GM19455 (cell line): ENCODE data around the gene CLIC5.

Experiments
- ATAC-seq: cut with Tn5 transposase; IDR thresholded peaks from one replicate; pipeline ENCODE4 v1.9.1; 2021; ENCODE audit not compliant: unreplicated experiment

The CLIC5 gene

GRCh38 chr6:46036911-46037310 is 21.3 kb upstream of the CLIC5 start:
- no peak for ATAC-seq

DNA sequence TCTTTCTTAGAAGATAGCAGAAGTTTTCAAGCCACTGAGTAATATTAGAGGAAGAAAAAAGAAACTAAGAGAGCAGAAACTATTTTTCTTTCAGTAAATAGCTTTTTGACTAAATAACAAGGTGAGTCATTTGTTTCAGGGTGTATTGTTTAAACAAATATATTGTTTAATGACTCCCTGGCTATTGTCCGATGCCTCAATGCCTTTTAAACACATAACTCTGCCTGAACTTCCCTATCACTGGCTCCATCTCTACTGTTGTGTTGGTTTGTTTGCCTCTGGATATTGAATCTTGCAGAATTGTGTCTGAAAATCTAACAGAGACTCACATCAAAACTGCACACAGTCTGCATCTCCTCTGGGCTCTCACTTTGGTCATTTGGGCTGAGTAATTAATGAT is 19.6 kb upstream of the CLIC5 start:
- no peak for ATAC-seq

DNA sequence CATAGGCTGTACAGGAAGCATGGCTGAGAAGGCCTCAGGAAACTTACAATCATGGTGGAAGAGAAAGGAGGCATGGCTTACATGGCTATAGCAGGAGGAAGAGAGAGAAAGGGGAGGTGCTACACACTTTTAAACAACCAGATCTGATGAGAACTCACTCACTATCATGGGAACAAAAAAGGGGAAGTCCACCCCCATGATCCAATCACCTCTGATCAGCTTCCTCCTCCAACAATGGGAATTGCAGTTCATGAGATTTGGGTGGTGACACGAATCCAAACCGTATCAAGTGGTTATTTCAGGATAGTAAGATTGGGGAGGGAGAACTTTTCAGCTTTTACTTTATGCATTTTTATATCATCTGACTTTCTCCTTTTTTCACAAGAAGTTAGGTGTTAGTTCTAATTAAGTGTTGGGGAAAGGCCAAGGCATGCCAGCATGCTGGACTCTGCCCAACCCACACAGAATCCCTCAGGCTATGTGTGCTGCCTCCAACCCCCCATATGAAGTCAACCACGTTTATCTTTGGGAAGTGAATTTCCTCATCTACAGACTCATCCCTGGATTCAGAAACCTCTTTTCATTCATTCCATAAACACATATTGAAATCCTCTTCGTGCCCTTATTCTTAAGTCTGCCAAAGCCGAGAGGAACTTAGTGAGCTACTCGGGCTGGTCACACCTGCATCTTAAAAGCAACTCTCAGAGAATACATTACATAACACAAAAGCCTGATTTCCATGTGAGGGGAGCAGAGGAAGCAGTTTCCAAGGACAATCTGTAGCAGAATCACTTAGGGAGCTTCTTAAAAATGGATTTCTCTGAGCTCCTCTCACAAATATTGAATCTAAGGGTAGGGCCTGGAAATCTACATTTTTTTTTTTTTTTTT is 16.7 kb upstream of the CLIC5 start:
- no peak for ATAC-seq

DNA sequence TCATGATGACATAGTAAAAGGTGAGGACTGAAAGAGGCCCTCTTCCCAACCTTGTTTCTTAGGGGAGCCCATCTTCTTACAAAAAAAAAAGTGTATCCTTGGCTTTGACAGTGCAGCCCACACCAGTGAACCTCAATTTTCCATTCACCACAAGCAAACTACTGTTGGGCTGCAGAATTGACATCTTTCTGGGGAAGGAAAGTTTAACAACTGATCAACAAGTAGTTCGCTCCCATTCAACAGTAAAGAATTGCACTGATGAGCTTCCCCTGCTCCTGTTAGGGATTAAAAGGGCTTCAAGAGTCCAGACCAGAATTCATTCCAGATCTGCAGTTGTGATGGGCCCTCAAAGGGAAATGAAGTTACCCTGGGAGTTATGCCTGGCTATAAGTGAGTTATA is 13.9 kb upstream of the CLIC5 start:
- no peak for ATAC-seq

DNA sequence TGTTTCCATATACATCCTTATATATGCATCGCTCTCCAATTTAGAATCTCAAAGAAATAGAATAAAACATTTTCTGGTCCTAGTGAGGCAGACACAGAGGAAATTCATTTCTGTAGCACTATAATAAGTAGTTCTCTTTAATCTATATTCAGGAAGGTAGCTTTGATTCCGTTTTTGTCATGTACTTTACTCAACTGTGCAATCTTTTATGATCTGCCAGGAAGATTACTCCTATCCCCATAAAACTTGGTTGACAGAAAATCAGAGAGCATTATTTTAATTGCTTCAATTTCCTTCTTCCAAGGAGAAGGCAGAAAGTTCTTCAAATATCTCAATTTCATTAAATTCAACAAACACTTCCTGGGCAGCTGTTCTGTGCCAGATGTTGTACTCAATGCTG is 10.6 kb upstream of the CLIC5 start:
- ATAC-seq, result no peak

DNA sequence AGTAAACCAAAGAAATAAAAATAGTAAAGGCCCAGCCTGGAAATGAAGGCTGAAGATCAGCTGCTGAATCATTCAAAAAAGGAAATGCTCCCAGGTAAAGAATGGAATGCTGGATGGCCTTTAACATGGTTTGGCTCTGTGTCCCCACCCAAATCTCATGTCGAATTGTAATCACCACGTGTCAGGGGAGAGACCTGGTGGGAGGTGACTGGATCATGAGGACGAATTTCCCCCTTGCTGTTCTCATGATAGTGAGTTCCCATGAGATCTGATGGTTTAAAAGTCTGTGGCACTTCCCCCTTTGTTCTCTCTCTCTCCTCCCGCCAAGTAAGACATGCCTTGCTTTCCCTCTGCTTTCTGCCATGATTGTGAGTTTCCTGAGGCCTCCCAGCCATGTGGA is 9.9 kb upstream of the CLIC5 start:
- ATAC-seq, result no peak

- ATAC-seq, result no peak
Observed at GRCh38 chr6:46024124-46024769, 8.6 kb upstream of the CLIC5 start.

DNA sequence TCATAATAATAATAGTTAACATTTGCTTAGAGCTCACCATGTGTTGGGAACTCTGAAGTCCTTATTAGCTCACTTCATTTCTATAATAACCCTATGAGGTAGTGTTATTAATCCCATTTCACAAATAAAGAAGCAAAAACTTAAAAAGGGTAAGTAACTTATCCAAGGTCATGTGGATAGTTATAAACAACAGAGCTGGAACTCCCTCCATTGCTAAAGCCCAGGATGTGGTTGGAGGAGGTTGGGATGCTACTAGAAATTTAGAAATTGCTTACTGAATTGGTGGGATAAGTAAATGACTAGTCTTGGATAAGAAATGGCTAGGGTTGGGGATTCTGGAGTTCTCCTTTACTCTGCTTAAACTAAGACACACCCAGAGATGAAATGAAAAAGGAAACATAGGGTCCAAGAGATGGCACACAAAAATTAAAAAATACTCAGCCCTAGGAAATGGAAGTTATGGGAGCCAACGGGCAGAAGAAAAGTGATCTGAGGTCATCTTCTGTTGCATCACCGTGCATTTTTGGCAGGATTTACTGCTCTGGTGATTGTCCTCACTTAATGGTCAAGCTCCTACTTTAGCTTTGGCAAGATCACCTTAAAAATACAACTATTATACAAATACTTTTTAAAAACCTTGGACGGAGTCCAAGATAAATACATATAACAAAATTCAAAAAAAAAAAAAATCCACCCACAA is 7.7 kb upstream of the CLIC5 start:
- no peak for ATAC-seq

DNA sequence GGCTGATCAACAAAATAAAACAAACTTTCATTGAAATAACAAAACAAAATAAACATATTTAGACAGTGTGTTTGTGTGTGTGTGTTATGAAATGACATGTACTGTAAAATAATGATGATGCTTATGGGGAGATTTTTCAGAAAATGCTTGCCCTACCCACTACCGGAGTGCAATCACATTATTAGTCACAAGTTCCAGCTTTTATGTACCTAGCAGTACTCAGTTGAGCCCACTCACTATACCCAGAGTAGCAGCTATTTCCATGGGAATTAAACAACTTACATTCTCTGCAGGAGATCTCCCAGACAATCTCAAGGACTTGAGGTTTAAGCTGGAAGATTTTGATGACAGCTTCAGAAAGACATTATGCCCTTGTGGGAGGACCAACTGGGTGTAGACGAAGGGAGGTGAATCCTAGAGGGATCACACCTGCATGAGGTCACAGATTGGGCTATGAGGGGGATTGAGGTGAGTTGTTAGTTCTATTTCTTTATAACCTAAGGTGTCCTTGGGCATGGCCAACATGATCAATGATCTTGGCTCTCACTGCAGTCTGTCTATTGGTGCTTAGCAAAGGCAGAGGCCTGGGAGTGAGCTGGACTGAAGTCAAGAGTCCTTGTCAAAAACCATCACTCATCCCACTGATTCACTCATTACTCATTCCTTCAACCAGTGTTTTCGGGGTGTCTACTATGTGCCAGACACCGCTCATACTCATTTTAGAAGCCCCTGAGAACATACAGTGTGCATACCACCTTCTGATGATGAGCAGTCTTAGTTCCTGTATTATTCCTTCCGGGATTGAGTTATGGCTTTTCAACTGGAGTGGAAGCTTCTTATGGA is 6.7 kb upstream of the CLIC5 start:
- no peak for ATAC-seq

- ATAC-seq, result no peak
Observed at GRCh38 chr6:46017726-46018125, 2.1 kb upstream of the CLIC5 start.

DNA sequence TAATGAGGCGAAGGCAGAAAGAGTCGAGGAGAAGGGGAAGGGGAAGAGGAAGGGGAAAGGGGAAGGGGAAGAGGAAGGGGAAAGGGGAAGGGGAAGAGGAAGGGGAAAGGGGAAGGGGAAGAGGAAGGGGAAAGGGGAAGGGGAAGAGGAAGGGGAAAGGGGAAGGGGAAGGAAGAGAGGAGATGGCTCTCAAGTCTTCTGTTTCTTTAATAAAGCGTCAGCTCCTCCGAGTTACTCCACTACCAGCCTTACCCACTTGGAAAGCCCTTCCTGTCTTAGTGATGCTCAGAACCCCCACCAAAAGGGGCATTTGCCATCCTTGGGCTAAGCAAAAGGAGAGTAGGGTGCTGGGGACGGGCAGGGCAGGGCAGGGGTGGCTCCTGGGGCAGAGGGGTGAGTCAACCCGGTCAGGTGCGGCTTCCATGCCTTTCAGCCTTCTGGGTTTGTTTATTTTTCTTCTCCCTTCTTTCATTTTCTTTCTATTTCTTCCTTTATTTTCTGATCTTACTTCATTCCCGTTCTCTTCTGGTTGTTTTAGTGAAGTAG is 476 bp upstream of the CLIC5 start:
- ATAC-seq, result no peak

GRCh38 chr6:46014511-46015118 is 1.0 kb downstream of the CLIC5 start:
- ATAC-seq, result no peak

- ATAC-seq, result no peak
Observed at GRCh38 chr6:46014046-46014445, 1.6 kb downstream of the CLIC5 start.

- no peak for ATAC-seq
Observed at GRCh38 chr6:46013639-46014038, 2.0 kb downstream of the CLIC5 start.

GRCh38 chr6:46012834-46013233 is 2.8 kb downstream of the CLIC5 start:
- ATAC-seq, result no peak

DNA sequence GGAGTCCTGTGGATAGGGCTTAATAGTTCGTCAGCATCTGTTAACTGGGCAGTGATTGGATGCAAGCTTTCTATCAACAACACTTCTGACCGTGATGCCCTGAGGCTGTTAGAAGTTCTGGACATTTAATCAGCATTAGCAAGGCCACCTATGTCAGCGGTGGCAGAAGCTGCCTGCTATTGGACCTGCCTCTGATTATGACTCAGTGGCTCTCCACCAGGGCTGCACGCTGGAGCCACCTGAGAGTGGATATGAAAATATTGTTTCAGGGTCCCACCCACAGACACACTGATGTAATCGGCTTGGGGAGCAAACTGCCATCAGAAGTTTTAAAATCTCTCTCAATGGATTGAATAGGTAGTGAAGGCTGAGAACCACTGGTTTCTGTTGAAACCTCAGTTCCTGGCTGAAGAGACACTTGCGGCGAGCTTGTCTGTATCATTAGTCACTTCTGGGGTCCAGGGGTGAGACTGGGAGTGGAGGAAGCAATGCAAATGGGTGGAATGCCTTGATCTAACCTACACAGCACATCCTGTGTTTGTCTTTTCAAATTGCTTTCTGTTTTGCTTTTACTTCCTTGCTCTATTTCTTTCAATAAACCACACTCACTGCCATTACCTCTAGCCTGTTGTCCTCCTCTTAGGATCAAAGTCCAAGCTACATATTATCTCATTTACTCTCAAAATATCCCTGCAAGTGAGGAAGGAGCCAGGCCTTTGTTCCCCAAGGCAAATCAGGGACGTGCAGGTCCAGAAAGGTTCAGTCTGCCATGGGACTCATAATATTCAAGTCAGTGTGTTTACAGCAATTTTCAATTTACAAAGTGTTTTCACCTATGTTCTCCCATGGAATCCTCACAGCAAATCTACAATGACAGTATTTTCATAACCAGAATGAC is 4.2 kb downstream of the CLIC5 start:
- ATAC-seq, result peak; percentile 95

- no peak for ATAC-seq
Observed at GRCh38 chr6:46010771-46011170, 4.9 kb downstream of the CLIC5 start.

DNA sequence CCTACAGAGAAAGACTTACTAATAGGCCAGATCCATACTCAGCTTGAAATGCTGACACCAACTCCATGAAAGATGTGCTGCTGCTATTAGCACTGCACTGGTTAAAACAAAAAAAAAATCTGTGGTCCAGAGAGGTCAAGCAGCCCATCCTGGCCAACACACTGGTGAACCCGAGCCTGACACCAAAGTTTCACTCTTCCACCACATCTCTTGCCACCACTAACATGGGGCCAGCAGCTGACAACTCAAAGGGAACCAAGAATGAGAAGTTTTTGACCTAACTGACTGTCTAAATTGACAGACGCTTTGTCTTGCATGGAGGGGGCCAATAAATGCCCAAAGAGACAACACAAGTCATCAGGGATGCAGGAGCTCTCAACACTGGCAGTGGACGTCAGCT is 5.4 kb downstream of the CLIC5 start:
- no peak for ATAC-seq

- no peak for ATAC-seq
Observed at GRCh38 chr6:46002264-46002663, 13.4 kb downstream of the CLIC5 start.
